K562 (cell line): ENCODE measurements around the gene MRO. TPM values are rescaled to one million over a fixed set of nuclear protein-coding genes. Genes with fewer than 3 reads are reported as not detected.
A peak's percentile ranks its signal among the peaks of the same experiment; 100 is the strongest.

Source experiments
- ATAC-seq: fragments of 200-7000 bp; cut with Tn5 transposase; 3 replicates; pipeline ENCODE4 v1.9.1; 2020; ENCODE audit warnings: moderate library complexity
- BruUV-seq: library from RNA; stranded (reverse); fragments of 400-500 nt; replicated peaks from 2 replicates; lab custom pipeline; 2021; lab: Mats Ljungman, UMichigan
- CTCF ChIA-PET: fragments of 300-600 bp; formaldehyde crosslinking; extraction: SDS; loops from one replicate; lab custom pipeline; 2021; ENCODE audit warnings: low intra/inter-chr PET ratio; lab: Yijun Ruan, JAX
- POLR2A ChIA-PET: fragments of 300-600, 350-650 bp; sonication (Branson Sonifier 250); formaldehyde crosslinking; extraction: SDS; loops from one replicate; lab custom pipeline; 2021; ENCODE audit warnings: antibody characterized with exemption, inconsistent platforms; lab: Yijun Ruan, JAX
- DNase-seq, 4 experiments: peaks; one replicate each; pipeline versions ENCODE4 v3.0.0 to v3.0.0-alpha.2; 2011 to 2018; ENCODE audit warnings: low spot score in 3 of 4, mixed read lengths in 3 of 4; ENCODE audit errors: extremely low read depth in 1 of 4
- FAIRE-seq: peaks from 2 replicates; lab custom pipeline; 2011; peaks lifted over from hg19 to GRCh38; lab: Jason Lieb, UNC
- H2AFZ ChIP-seq: 2 replicates; pipeline ENCODE4 v1.6.0; 2011; ENCODE audit warnings: low read depth, low read length, control low read depth, inconsistent platforms
- H3K27ac ChIP-seq: fragments of 200-600 bp; 3 replicates; pipeline ENCODE4 v1.8.0; 2011; ENCODE audit warnings: low read depth, mild to moderate bottlenecking, control low read depth, inconsistent platforms, low read length, moderate library complexity, mixed read lengths; ENCODE audit errors: extremely low read depth
- H3K27me3 ChIP-seq, 2 experiments: fragments of 300-600 bp in 1 of 2; 2 replicates in 1 of 2; 3 replicates in 1 of 2; pipeline versions ENCODE4 v1.6.0 to v1.8.0; 2011; ENCODE audit warnings: inconsistent platforms in 2 of 2, low read length in 2 of 2, mild to moderate bottlenecking in 1 of 2, mixed read lengths in 1 of 2, moderate library complexity in 1 of 2; ENCODE audit not compliant: control insufficient read depth in 2 of 2, insufficient read depth in 2 of 2
- H3K36me3 ChIP-seq: fragments of 300-600 bp; 3 replicates; pipeline ENCODE4 v1.8.0; 2011; ENCODE audit warnings: mild to moderate bottlenecking, low read length, inconsistent platforms; ENCODE audit not compliant: control insufficient read depth, insufficient read depth
- H3K4me1 ChIP-seq, 2 experiments: fragments of 200-600 bp in 1 of 2; replicated peaks in 1 of 2; 2 replicates in 1 of 2; 3 replicates in 1 of 2; pipeline versions ENCODE4 v1.5.1 to v1.8.0; 2011; ENCODE audit warnings: inconsistent platforms in 2 of 2, low read length in 2 of 2, mild to moderate bottlenecking in 1 of 2, mixed read lengths in 1 of 2, moderate library complexity in 1 of 2; ENCODE audit not compliant: control insufficient read depth in 2 of 2, insufficient read depth in 2 of 2
- H3K4me2 ChIP-seq: 2 replicates; pipeline ENCODE4 v1.6.1; 2011; ENCODE audit warnings: low read length, control low read depth, inconsistent platforms, mixed read lengths; ENCODE audit not compliant: insufficient read depth
- H3K4me3 ChIP-seq: fragments of 200-600 bp; sonication (generic), shearing (Covaris generic); 2 replicates; pipeline ENCODE4 v1.5.1; 2016; ENCODE audit warnings: control low read depth, inconsistent platforms
- H3K79me2 ChIP-seq: fragments of 200-600 bp; 3 replicates; pipeline ENCODE4 v1.8.0; 2011; ENCODE audit warnings: low read length, inconsistent platforms; ENCODE audit not compliant: control insufficient read depth, insufficient read depth
- H3K9ac ChIP-seq, 2 experiments: 2 replicates each; pipeline versions ENCODE4 v1.6.0 to v1.6.1; 2011; ENCODE audit warnings: low read depth in 2 of 2, low read length in 2 of 2, control low read depth in 1 of 2, inconsistent platforms in 1 of 2, mild to moderate bottlenecking in 1 of 2, mixed read lengths in 1 of 2; ENCODE audit not compliant: insufficient read depth in 1 of 2
- H3K9me1 ChIP-seq: one replicate; pipeline ENCODE4 v1.6.0; 2011; ENCODE audit warnings: inconsistent platforms, mild to moderate bottlenecking, low read length, moderate library complexity; ENCODE audit not compliant: control insufficient read depth, insufficient read depth
- H3K9me3 ChIP-seq: replicated peaks from 2 replicates; pipeline ENCODE4 v1.5.1; 2011; ENCODE audit warnings: low read depth, low read length, inconsistent platforms; ENCODE audit not compliant: control insufficient read depth, insufficient read depth
- H4K20me1 ChIP-seq: replicated peaks from 2 replicates; pipeline ENCODE4 v1.6.1; 2011; ENCODE audit warnings: low read length, inconsistent platforms, mixed read lengths; ENCODE audit not compliant: control insufficient read depth, insufficient read depth
- CCNT2 ChIP-seq: IDR thresholded peaks from 2 replicates; pipeline ENCODE4 v1.6.1; 2011; ENCODE audit warnings: borderline replicate concordance, low read depth, mild to moderate bottlenecking, moderate library complexity, mixed read lengths, low read length; ENCODE audit not compliant: insufficient read length; ENCODE audit errors: extremely low read depth
- CREB3L1 ChIP-seq: fragments of 450-650 bp; IDR thresholded peaks from 2 replicates; pipeline ENCODE4 v1.6.1; 2014; ENCODE audit warnings: low read depth, mild to moderate bottlenecking, moderate library complexity, borderline replicate concordance
- MNT ChIP-seq, 2 experiments: fragments of 450-650 bp; conservative IDR thresholded peaks; 2 replicates each; pipeline ENCODE4 v1.6.1; 2017; ENCODE audit warnings: mild to moderate bottlenecking in 2 of 2, moderate library complexity in 2 of 2
- MYC ChIP-seq, 2 experiments: fragments of 250-450 bp in 1 of 2; sonication (Bioruptor Pico) in 1 of 2; IDR thresholded peaks; 2 replicates each; pipeline versions ENCODE4 v1.5.1 to v1.6.1; 2012 to 2021; ENCODE audit warnings: low read depth in 2 of 2, borderline replicate concordance in 1 of 2, improper control_type of control experiment in 1 of 2, low read length in 1 of 2, mild to moderate bottlenecking in 1 of 2, moderate library complexity in 1 of 2
- POLR2B ChIP-seq: fragments of 450-650 bp; IDR thresholded peaks from 2 replicates; pipeline ENCODE4 v1.6.1; 2018; ENCODE audit warnings: low read depth; ENCODE audit not compliant: partially characterized antibody
- WGBS: fragments of 100-300 bp; shearing (Covaris generic); methylation state at CpG from one replicate; pipeline ENCODE4 v1.1.6; 2016; ENCODE audit warnings: low coverage, mixed read lengths; ENCODE audit not compliant: insufficient coverage; ENCODE audit errors: missing lambda C conversion rate; 5-methylcytosine and 5-hydroxymethylcytosine counted together
- in situ Hi-C: fragments of 300-500 bp; cut with MboI; formaldehyde crosslinking; loops from 4 replicates; pipeline ENCODE4 v1.15.0; 2018; ENCODE audit warnings: inconsistent platforms, mixed read lengths
- intact Hi-C: fragments of 100-400 bp; cut with micrococcal nuclease; formaldehyde crosslinking; loops from 2 replicates; pipeline ENCODE4 v1.14.2; 2022
- polyA plus RNA-seq, 8 experiments: library from polyadenylated mRNA; depleted of rRNA in 4 of 8; stranded (reverse) in 5 of 8; unstranded in 3 of 8; fragments of >200 nt; fragmentation: Nextera tagmentation in 2 of 8; fragmentation: Illumina TruSeq in 1 of 8; extraction: Ambion mirVana in 2 of 8; extraction: Trizol in 1 of 8; gene quantifications; 2 replicates each; pipeline versions ENCODE4 v1.2.1 to v1.2.3, GENCODE V29; 2011 to 2014; ENCODE audit warnings: inconsistent platforms in 1 of 8, missing spikeins in 1 of 8
- total RNA-seq, 7 experiments: library from RNA; depleted of rRNA in 6 of 7; stranded (reverse); fragments of >200 nt in 6 of 7; fragmentation: Illumina TruSeq in 2 of 7; extraction: Trizol in 2 of 7; gene quantifications; 2 replicates each; pipeline versions ENCODE4 v1.2.1 to v1.2.3, GENCODE V29; 2011 to 2021; ENCODE audit warnings: low replicate concordance in 1 of 7

Gene MRO
- total and polyA plus RNA-seq, 9 of the 15 experiments (the other 6 are each of a cell fraction or from before 2014, with no cell fraction given) = 0.06 TPM; not detected in 8

GRCh38 chr18:50805732-50806131 is 14.1 kb downstream of the MRO start (continued):
- TF ChIP-seq CCNT2 = no peak

GRCh38 chr18:50803592-50803991 is 16.2 kb downstream of the MRO start:
- intact Hi-C loops = no loop called here
- H4K20me1 ChIP-seq = no peaks in the 10 kb centered on the region
- H3K4me3 ChIP-seq = no peak overlapping the region
- no peaks in the 10 kb centered on the region for H3K9me1 ChIP-seq
- H3K36me3 ChIP-seq = no peaks in the 10 kb centered on the region
- H2AFZ ChIP-seq = peak overlapping the region; percentile 40; the same call in 1 of the 2 replicates
- H3K4me2 ChIP-seq = no peak overlapping the region
- peaks cover 4 to 13% of the 10 kb centered on the region in 2 experiments; a peak in 3 of 5 replicates for H3K27me3 ChIP-seq
- no peaks in the 10 kb centered on the region for H3K79me2 ChIP-seq
- 19% methylated on average over 11 of the region's 11 CpGs for WGBS
- in situ Hi-C loops = no loop called here
- ChIA-PET POLR2A (no interaction called here), CTCF (interaction anchor here (0.6 kb wide), 1 partner anchor 16 kb away, joined by 3 read pairs; no protein-coding TSS in a partner anchor)
- FAIRE-seq (no peak), ATAC-seq (no peak), DNase-seq (peak in 1 of 4 experiments; percentile 19)
- BruUV-seq = no TSS peak
- H3K9me3 ChIP-seq = no peaks in the 10 kb centered on the region
- H3K27ac ChIP-seq = no peak overlapping the region; the same call in 2 of the 3 replicates
- no peak overlapping the region; a peak in 1 of 4 replicates for H3K9ac ChIP-seq
- peaks cover 0 to 6% of the 10 kb centered on the region in 2 experiments; a peak in 2 of 5 replicates for H3K4me1 ChIP-seq
- TF ChIP-seq MNT (conservative IDR thresholded peaks at IDR 0.05) (peak in 1 of 2 experiments; percentile 52; a peak in 3 of 4 replicates), CREB3L1 (peak; percentile 33; the same call in 1 of the 2 replicates), MYC (IDR thresholded peaks at IDR 0.05; ENCODE audit: low read depth, low read length) (peak; percentile 38; the same call in 1 of the 2 replicates), MYC (CRISPR knock-in tag; IDR thresholded peaks at IDR 0.05; ENCODE audit: borderline replicate concordance, low read depth) (no peak), POLR2B (no peak)
